ENCODE measurements around the gene SMYD3.
"Not testable (repeated sequence)": the region's sequence is repeated elsewhere in the genome, so short reads cannot be mapped to it uniquely, and the experiment has no call there.

The SMYD3 gene

GRCh38 chr1:245971076-245971710, 535.9 kb downstream of the SMYD3 start:
- DNase-seq = not testable (repeated sequence)

DNA sequence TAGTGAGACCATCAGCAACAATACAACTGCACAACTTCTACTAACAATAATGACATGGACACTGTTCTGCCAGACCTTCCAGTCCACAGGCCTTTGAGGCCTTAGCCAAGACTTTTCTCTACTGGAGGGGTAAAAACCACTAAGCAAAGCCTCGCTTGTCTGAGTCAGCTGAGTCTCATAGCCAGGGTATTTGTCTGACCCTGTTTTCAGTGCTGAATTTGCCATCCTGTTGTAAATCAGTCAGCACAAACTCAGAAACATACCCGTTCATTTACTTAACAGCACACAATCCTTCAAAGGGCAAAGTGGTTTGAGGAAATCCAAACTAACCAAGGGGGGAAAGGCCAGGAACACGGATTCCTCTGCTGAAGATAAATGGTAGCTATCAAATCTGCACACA, 537.8 kb downstream of the SMYD3 start:
- no peak for DNase-seq

GRCh38 chr1:245968775-245969174, 538.3 kb downstream of the SMYD3 start:
- no peak for DNase-seq

- no peak for DNase-seq
Measured at GRCh38 chr1:245965398-245965797, 541.7 kb downstream of the SMYD3 start.

GRCh38 chr1:245963649-245964048, 543.4 kb downstream of the SMYD3 start:
- DNase-seq = no peak

- DNase-seq = no peak
Measured at GRCh38 chr1:245962453-245962852, 544.6 kb downstream of the SMYD3 start.

- no peak for DNase-seq
Measured at GRCh38 chr1:245961137-245961540, 545.9 kb downstream of the SMYD3 start.

DNA sequence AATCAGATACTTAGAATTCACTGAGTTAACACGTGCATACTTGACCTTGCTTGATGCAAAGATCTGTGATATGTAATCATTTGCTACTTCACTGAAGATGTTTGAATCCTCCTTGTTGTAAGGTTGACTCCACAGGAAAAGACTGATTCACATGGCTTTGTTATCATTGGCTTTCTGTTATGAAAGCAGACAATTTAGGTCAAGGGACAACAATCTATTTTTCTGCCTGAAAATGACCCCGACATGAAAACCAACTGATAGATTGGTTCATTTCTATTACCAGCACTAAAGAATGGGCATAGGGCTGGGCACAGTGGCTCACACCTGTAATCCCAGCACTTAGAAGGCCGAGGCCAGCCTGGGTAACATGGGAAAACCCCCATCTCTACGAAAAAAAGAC, 546.9 kb downstream of the SMYD3 start:
- no peak for DNase-seq

GRCh38 chr1:245958016-245958415, 549.1 kb downstream of the SMYD3 start:
- no peak for DNase-seq

DNA sequence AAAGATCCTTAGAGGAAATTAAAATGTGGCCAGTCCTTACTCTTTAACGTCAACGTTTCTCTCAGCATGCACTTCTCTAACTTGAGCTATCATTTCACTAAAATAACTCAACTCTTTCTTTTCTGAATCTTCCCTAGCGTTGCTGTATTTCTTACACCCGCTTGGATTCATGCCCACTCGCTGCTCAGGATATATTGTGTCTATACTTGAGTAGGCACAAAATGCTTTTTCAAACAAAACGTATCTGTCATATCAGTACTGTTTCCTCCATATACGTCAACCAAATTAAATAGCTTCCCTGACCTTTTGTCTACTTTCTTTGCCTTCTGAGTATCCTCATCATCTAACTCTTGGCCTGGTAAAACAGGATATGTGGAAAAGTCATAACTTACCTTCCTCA, 549.7 kb downstream of the SMYD3 start:
- no peak for DNase-seq

DNA sequence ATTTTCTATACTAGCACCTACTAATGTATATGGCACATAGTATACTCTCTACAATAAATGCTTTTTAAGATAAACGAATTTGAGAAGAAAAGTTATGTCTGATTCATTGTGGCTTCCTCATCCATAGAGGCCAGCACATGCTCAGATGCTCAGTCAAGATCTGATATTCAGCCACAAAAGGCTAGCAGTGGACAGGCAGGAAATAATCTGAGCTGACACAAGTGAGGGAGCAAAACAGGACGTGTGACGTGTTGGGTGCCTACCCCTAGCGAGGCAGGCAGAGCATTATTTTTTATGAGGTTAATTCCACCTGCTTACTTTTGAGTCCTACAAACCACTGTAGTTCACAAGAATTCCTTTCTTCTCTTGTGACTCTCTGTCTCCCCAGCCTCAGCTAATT, 550.9 kb downstream of the SMYD3 start:
- DNase-seq = peak; percentile 31

GRCh38 chr1:245953876-245954660, 553.0 kb downstream of the SMYD3 start:
- peak; percentile 4 for DNase-seq

DNA sequence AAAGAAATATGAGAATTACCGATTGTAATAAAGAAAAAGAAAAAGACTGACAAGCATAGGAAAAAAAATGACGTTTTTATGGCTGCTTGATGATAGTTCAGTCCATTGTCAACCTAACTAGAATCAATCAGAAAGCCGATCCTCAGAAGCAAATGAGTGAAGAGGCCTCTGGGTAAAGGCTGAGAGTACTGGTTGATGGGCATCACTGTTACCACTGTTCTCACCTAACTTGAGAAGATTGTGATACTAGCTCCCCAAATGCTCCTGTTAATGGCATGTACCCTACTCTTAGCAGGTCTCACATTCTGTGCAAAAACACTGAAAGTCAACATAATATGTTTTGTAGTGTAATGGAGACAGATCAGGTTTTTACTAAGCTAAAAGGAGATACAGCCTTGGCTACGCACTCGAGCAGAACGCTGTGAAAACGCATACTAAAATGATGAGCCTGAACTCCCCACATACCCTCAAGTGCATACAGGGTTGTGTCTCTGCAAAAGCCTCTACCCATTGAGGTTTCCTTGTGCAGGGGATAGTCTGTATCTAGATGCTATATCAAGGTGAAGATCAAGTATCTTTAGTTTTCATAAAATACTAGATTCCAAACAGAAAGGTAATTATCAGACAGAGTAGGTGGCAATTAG, 554.6 kb downstream of the SMYD3 start:
- DNase-seq = no peak

DNA sequence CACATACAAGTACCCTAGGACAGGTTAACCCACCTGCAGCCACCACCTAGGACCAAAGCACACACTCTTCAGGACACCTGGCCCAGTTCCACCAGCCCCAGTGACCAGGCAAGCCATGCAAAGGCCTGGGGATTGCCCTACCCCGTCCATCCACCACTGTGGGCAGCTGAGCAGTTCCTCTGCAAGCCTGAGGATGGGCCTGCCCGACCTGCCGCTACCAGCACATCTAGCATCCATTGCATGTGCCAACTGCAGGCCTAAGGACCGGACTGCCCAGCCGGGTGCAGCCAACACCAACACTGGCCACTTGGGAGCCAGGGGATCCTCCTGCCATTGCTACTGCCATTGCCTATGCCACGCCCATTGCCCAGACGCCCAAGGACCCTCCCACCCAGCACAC, 558.3 kb downstream of the SMYD3 start:
- no peak for DNase-seq

GRCh38 chr1:245946905-245947304, 560.2 kb downstream of the SMYD3 start:
- DNase-seq = no peak

DNA sequence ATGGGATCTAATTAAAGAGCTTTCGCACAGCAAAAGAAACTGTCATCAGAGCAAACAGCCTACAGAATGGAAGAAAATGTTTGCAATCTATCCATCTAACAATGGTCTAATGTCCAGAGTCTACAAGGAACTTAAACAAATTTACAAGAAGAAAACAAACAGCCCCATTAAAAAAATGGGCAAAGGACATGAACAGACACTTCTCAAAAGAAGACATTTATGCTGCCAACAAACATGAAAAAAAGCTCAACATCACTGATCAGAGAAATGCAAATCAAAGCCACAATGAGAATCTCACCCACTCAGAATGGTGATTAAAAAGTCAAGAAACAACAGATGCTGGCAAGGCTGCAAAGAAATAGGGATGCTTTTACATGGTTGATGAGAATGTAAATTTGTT, 561.9 kb downstream of the SMYD3 start:
- DNase-seq = not testable (repeated sequence)

- DNase-seq = no peak
Measured at GRCh38 chr1:245942856-245943255, 564.2 kb downstream of the SMYD3 start.

DNA sequence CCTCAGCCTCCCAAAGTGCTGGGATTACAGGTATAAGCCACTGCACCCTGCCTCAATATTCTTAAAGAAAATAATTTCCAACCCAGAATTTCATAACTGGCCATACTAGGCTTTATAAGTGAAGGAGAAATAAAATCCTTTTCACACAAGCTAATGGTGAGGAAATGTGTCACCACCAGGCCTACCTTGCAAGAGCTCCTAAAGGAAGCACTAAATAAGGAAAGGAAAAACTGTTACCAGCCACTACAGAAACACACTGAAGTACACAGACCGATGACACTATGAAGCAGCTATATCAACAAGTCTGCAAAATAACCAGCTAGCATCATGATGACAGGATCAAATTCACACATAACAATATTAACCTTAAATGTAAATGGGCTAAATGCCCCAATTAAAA, 565.3 kb downstream of the SMYD3 start:
- not testable (repeated sequence) for DNase-seq

DNA sequence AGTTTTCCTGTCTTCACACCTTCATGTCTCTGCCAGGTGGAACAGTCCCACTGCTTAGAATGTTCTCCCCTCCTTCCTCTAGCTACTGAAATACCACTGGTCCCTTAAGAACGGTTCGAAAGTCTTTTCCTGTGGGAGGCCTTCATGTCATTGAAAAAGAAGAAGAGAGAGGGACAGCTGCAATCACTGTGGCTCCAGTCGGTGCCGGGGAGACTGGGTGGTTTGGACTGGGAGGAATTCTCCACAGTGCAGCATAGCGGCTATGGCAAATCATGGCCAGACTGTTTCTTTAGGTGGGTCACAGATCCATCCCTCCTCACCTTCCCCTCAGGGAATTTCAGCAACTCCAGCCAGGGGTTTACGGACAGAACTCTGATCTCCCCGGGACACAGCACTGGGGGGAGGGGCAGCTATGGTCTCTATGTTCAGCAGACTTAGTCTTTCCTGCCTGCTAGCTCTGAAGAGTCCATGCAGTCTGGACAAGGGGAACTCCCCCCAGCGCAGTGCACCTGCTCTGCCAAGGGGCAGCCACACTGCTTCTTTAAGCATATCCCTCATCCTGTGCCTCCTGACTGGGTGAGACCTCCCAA, 567.2 kb downstream of the SMYD3 start:
- DNase-seq = no peak

- no peak for DNase-seq
Measured at GRCh38 chr1:245938046-245938435, 569.0 kb downstream of the SMYD3 start.

GRCh38 chr1:245937316-245938045, 569.6 kb downstream of the SMYD3 start:
- no peak for DNase-seq

- DNase-seq = no peak
Measured at GRCh38 chr1:245934409-245934808, 572.7 kb downstream of the SMYD3 start.

DNA sequence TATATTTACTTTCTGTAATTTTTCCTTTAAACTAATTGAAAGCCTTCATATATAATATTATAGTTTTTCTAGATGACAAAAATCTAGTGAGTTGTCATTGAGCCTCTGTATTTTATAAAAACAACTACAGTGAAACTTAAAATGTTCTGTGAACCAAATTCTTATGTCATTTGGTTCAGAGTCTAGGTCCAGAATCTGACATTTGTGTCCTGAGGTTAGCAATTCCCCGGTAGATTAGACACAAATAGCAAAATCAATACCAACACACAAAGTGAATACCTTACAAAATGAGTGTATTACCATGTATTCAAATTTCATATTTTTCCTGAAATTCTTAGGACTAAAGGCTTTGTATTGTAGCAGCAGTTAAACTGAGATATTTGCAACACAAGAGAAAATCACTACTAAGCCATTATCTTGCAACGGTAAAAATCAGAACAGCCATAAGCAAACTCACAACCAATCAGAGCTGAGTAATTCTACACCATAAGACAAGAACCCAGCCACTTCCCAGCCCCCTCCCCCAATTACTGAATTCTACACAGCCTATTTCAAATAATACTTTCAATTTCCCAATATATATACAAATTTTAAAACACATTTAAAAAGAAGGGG, 573.5 kb downstream of the SMYD3 start:
- no peak for DNase-seq

Measured in activated gamma-delta T cell treated with Interleukin-2 at 50 U/mL for 16 hours (primary cell).